SKM-1 treated with dmso at 0.1 percent for 144 hours (cell line): ENCODE measurements around the gene ALDH3A1.

ENCODE experiments used
- DNase-seq: peaks from one replicate; lab custom pipeline; 2025; ENCODE audit not compliant: unreplicated experiment; lab: John Stamatoyannopoulos, UW

The ALDH3A1 gene

GRCh38 chr17:19720631-19721426 is 27.3 kb downstream of the ALDH3A1 start:
- no peak for DNase-seq

- no peak for DNase-seq
Measured at GRCh38 chr17:19720210-19720475, 28.0 kb downstream of the ALDH3A1 start.

- no peak for DNase-seq
Measured at GRCh38 chr17:19719355-19720209, 28.5 kb downstream of the ALDH3A1 start.

GRCh38 chr17:19718613-19719354 is 29.3 kb downstream of the ALDH3A1 start:
- no peak for DNase-seq

GRCh38 chr17:19718041-19718612 is 30.0 kb downstream of the ALDH3A1 start:
- DNase-seq = no peak

GRCh38 chr17:19717411-19717908 is 30.6 kb downstream of the ALDH3A1 start:
- no peak for DNase-seq

- DNase-seq = no peak
Measured at GRCh38 chr17:19717031-19717360, 31.1 kb downstream of the ALDH3A1 start.

- DNase-seq = no peak
Measured at GRCh38 chr17:19716108-19717030, 31.7 kb downstream of the ALDH3A1 start, which contains the start of gene SLC47A2. TSS of gene SLC47A2 (minus strand) at chr17:19716584. CDS start at chr17:19716555, 29 bp downstream.

- no peak for DNase-seq
Measured at GRCh38 chr17:19714542-19715411, 33.3 kb downstream of the ALDH3A1 start.

GRCh38 chr17:19713901-19714361 is 34.2 kb downstream of the ALDH3A1 start:
- no peak for DNase-seq

- DNase-seq = no peak
Measured at GRCh38 chr17:19713462-19713861, 34.6 kb downstream of the ALDH3A1 start.

GRCh38 chr17:19712436-19713004 is 35.6 kb downstream of the ALDH3A1 start:
- DNase-seq = no peak

GRCh38 chr17:19709841-19710240 is 38.3 kb downstream of the ALDH3A1 start:
- no peak for DNase-seq

- no peak for DNase-seq
Measured at GRCh38 chr17:19708431-19709175, 39.5 kb downstream of the ALDH3A1 start.

GRCh38 chr17:19707728-19708221 is 40.3 kb downstream of the ALDH3A1 start:
- no peak for DNase-seq

- no peak for DNase-seq
Measured at GRCh38 chr17:19706791-19707727, 41.0 kb downstream of the ALDH3A1 start.
